Body of pancreas (tissue), 4 donors: ENCODE results near the gene ACOX1. TPM values are rescaled to one million over a fixed set of nuclear protein-coding genes. Genes with fewer than 3 reads are reported as not detected.

Experiments used
- ATAC-seq: fragments of 150-250 bp; one replicate; pipeline ENCODE4 v1.9.1; 2016
- DNase-seq, 4 donors: peaks; one replicate each; pipeline ENCODE4 v3.0.0-alpha.2; 2019
- H3K27ac ChIP-seq, 4 donors: fragments of 200-600 bp; sonication (generic); 1 replicate in 3 of 4; 2 replicates in 1 of 4; pipeline versions ENCODE4 v1.5.1 to v1.6.1; 2016 to 2019; ENCODE audit warnings: mild to moderate bottlenecking in 1 of 4, mixed read lengths in 1 of 4, moderate library complexity in 1 of 4
- H3K27me3 ChIP-seq, 2 donors: fragments of 200-600 bp; sonication (generic); one replicate each; pipeline ENCODE4 v1.6.0; 2016; ENCODE audit warnings: mild to moderate bottlenecking in 1 of 2
- H3K36me3 ChIP-seq, 2 donors: fragments of 200-600 bp; sonication (generic); replicated peaks in 1 of 2; 2 replicates each; pipeline ENCODE4 v1.5.1; 2016; ENCODE audit warnings: low read depth in 2 of 2; ENCODE audit not compliant: insufficient read depth in 1 of 2
- H3K4me1 ChIP-seq: fragments of 200-600 bp; sonication (generic); one replicate; pipeline ENCODE4 v1.6.0; 2016
- H3K4me3 ChIP-seq, 2 donors: fragments of 200-600 bp; sonication (generic); 1 replicate in 1 of 2; 2 replicates in 1 of 2; pipeline ENCODE4 v1.5.1; 2016 to 2019
- H3K9me3 ChIP-seq, 3 donors: fragments of 200-600 bp; sonication (generic); 1 replicate in 2 of 3; 2 replicates in 1 of 3; pipeline ENCODE4 v1.5.1; 2016
- CTCF ChIP-seq, 7 experiments: fragments of 450-650 bp in 4 of 7; fragments of 200-600 bp in 3 of 7; sonication (generic) in 3 of 7; IDR thresholded peaks; one replicate each; pipeline ENCODE4 v1.5.1; 2016 to 2019; ENCODE audit warnings: antibody characterized with exemption in 7 of 7
- POLR2A ChIP-seq, 3 donors: fragments of 450-650 bp; IDR thresholded peaks; one replicate each; pipeline ENCODE4 v1.6.1; 2016; ENCODE audit warnings: antibody characterized with exemption in 3 of 3, mild to moderate bottlenecking in 2 of 3
- WGBS, 2 donors: methylation state at CpG; one replicate each; pipeline ENCODE4 v1.1.5; 2017; 5-methylcytosine and 5-hydroxymethylcytosine counted together
- intact Hi-C: fragments of 100-400 bp; cut with DNase I; formaldehyde crosslinking; loops from one replicate; pipeline ENCODE4 v1.15.1; 2023
- total RNA-seq, 2 donors: library from RNA; depleted of rRNA; stranded (reverse); fragments of >200 nt; gene quantifications; one replicate each; pipeline ENCODE4 v1.1.0, GENCODE V29; 2016

The ACOX1 gene
- total RNA-seq, 2 donors from 2014 or later: 69.0 to 77.1 TPM

DNA sequence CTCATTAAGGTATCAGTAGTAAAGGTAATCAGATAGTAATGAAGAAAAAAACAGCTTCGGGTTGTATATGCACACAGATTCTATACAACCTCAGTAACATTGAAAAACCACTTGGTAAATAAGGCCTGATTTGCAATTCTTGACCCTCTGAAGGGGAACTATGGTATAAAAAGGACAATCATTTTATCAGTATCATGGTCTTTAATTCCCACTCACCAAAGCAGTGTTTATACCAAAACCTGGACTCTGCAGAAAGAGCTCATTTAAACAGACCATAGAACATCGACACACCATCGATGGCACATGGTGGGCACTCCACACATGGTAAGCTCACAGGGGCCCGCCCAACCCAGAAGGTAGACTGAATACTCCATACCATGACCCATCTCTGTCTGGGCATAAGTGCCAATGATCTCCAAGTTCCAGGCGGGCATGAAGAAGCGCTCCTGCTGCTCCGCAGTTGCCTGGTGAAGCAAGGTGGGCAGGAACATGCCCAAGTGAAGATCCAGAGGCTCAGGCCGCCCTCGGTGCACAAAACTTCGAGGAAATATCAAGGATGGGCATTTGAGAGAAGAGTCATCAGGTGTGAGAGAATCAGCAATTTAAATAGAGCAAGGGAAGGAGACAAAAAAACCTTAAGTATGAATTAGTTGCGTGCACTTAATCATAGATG lies 19.0 kb downstream of the ACOX1 start:
- TF ChIP-seq CTCF (IDR thresholded peaks at IDR 0.05) (no peak), POLR2A (IDR thresholded peaks at IDR 0.05) (no peak)
- WGBS, 2 donors: 83% methylated on average over 9 to 11 of the region's 11 CpGs
- intact Hi-C loops: no loop called here

DNA sequence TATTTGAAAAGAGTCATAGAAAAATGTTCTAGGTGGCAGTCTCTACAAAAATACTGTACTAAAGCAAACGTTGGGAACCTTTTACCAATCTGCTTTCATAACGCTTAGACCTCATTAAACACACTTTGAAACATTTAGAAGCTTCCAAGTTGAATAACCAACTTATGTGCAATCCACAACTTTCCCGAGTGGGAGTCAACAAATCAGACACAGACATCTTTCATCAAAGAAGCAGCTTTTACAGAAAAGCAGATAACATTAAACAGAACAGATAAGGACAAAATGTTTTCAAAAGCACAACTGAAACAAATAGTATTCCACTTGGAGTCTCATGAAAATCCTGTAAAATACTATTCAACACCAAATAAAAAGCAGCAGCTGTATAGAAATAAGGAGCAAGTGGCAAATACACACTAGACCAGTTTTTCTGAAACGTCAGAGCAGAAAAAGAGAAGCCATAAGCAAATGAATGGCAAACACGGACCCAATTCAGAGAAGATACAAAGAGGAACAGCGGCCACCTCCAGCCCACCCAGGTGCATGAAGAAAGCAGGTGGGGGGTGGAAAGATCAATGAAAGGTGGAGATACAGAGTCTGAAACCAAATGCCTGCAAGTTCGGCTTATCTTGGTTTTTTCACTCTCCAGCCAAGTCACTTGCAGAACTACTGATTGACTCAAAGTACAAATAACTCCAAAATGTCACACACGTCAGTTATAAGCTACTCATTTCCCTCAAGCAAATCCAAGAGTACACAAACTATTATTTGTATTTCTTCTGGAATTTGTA lies 19.7 kb downstream of the ACOX1 start:
- peak; percentile 77 for ATAC-seq
- DNase-seq: peak in 1 of 4 donors; percentile 21
- no peaks in the 10 kb centered on the region for H3K27me3 ChIP-seq
- H3K4me1 ChIP-seq: peaks cover 35% of the 10 kb centered on the region
- intact Hi-C loops: no loop called here
- H3K27ac ChIP-seq: peak overlapping the region in 3 of 4 donors; percentile 60 to 71 (median 62)
- H3K4me3 ChIP-seq: no peak overlapping the region
- no peaks in the 10 kb centered on the region for H3K9me3 ChIP-seq
- peaks cover 7 to 15% of the 10 kb centered on the region in 2 donors for H3K36me3 ChIP-seq
- 12 to 17% methylated on average over 8 of the region's 8 CpGs for WGBS, 2 donors
- TF ChIP-seq POLR2A (IDR thresholded peaks at IDR 0.05): no peak
- no peak for TF ChIP-seq CTCF (IDR thresholded peaks at IDR 0.05)

More for the DNA sequence above, 19.0 kb downstream of the ACOX1 start:
- Histone ChIP-seq H3K27ac (peak overlapping the region in 3 of 4 donors; percentile 60 to 71 (median 62)), H3K27me3 (no peaks in the 10 kb centered on the region), H3K9me3 (no peaks in the 10 kb centered on the region), H3K4me3 (no peak overlapping the region), H3K36me3 (peaks cover 4 to 11% of the 10 kb centered on the region in 2 donors), H3K4me1 (peaks cover 35% of the 10 kb centered on the region)
- DNase-seq: no peak
- no peak for ATAC-seq

DNA sequence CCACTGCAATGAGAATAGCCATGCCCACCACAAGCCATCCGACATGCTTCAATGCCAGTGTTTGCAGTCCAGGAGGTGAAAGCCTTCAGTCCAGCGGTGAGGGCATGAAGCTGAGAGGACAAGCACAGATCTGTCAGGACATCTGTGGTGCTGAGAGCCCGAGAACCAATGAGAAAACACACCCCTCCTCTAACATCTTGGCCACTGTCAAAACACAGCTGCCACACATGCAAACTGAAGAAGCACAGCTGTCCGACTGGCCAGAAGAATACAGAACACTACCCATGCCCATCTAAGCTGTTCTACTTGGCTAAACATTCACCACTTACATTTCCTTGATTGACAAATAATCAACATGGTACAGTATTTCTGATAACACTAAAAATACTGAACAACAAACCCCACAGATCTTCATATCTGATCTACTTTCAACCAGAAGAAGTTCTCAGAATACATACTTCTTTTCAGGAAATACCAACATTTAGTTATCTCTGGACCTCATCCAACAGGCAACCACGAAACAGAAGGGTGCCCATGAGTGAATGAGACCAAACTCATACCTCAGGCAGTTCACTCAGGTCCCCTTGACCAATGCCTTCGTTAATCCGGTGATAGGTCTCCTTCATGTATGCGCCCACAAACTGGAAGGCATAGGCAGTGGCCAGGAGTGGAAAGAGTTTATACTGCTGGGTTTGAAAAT lies 28.0 kb downstream of the ACOX1 start:
- Histone ChIP-seq H3K4me3 (no peak overlapping the region), H3K9me3 (no peaks in the 10 kb centered on the region), H3K27ac (no peak overlapping the region), H3K36me3 (peaks cover 28 to 66% of the 10 kb centered on the region in 2 donors), H3K4me1 (no peaks in the 10 kb centered on the region), H3K27me3 (no peaks in the 10 kb centered on the region)
- intact Hi-C loops: no loop called here
- WGBS, 2 donors: 78 to 79% methylated on average over 8 of the region's 8 CpGs
- ATAC-seq (no peak), DNase-seq (no peak)
- TF ChIP-seq CTCF (IDR thresholded peaks at IDR 0.05): no peak

GRCh38 chr17:75950421-75950820 lies 28.5 kb downstream of the ACOX1 start:
- no peaks in the 10 kb centered on the region for H3K4me1 ChIP-seq
- TF ChIP-seq POLR2A (IDR thresholded peaks at IDR 0.05): no peak
- TF ChIP-seq CTCF (IDR thresholded peaks at IDR 0.05): no peak
- H3K27me3 ChIP-seq: no peaks in the 10 kb centered on the region
- no peaks in the 10 kb centered on the region for H3K9me3 ChIP-seq
- no peak for ATAC-seq
- H3K4me3 ChIP-seq: no peak overlapping the region
- 95 to 97% methylated on average over 6 of the region's 6 CpGs for WGBS, 2 donors
- intact Hi-C loops: no loop called here
- no peak overlapping the region for H3K27ac ChIP-seq
- DNase-seq: no peak
- H3K36me3 ChIP-seq: peaks cover 28 to 60% of the 10 kb centered on the region in 2 donors
